B cell (primary cell): ENCODE data around the gene PLA2G2F. TPM values are rescaled to one million over a fixed set of nuclear protein-coding genes. Genes with fewer than 3 reads are reported as not detected.

Experiments used
- ATAC-seq: fragments of 200-7000 bp; cut with Tn5 transposase; one replicate; pipeline ENCODE4 v1.10.0; 2021; ENCODE audit warnings: low read depth, mild to moderate bottlenecking, moderate number of reproducible peaks, moderate library complexity
- CTCF ChIA-PET: fragments of 350-600 bp; sonication (Branson Sonifier 250); formaldehyde crosslinking; loops from one replicate; lab custom pipeline; 2021; ENCODE audit warnings: antibody characterized with exemption, inconsistent platforms; lab: Charles Lee
- POLR2A ChIA-PET: fragments of 350-600 bp; sonication (Branson Sonifier 250); formaldehyde crosslinking; loops from one replicate; lab custom pipeline; 2021; ENCODE audit warnings: antibody characterized with exemption; lab: Charles Lee
- DNase-seq: peaks from one replicate; pipeline ENCODE4 v3.0.0; 2013
- H2AFZ ChIP-seq: 2 replicates; pipeline ENCODE4 v1.6.1; 2012; ENCODE audit warnings: mild to moderate bottlenecking, low read depth, low read length; ENCODE audit not compliant: insufficient read depth, poor library complexity, severe bottlenecking
- H3K27ac ChIP-seq, 2 donors: 1 replicate in 1 of 2; 2 replicates in 1 of 2; pipeline ENCODE4 v1.5.1; 2012 to 2013; ENCODE audit warnings: low read length in 2 of 2, mild to moderate bottlenecking in 2 of 2, moderate library complexity in 1 of 2
- H3K27me3 ChIP-seq, 4 experiments: fragments of 200-600 bp in 1 of 4; sonication (generic) in 1 of 4; replicated peaks in 1 of 4; 1 replicate in 2 of 4; 2 replicates in 2 of 4; pipeline versions ENCODE4 v1.6.1 to v1.7.0; 2013 to 2016; ENCODE audit warnings: low read length in 3 of 4, mild to moderate bottlenecking in 2 of 4, mixed read lengths in 1 of 4, moderate library complexity in 1 of 4; ENCODE audit not compliant: insufficient read depth in 4 of 4, control insufficient read depth in 3 of 4; ENCODE audit errors: control extremely low read depth in 1 of 4
- H3K36me3 ChIP-seq, 2 experiments: replicated peaks in 1 of 2; 1 replicate in 1 of 2; 2 replicates in 1 of 2; pipeline versions ENCODE4 v1.6.1 to v1.7.1; 2013; ENCODE audit warnings: low read length in 1 of 2; ENCODE audit not compliant: insufficient read depth in 2 of 2, control insufficient read depth in 1 of 2; ENCODE audit errors: control extremely low read depth in 1 of 2, extremely low read depth in 1 of 2
- H3K4me1 ChIP-seq, 2 donors: fragments of 200-600 bp in 1 of 2; sonication (generic) in 1 of 2; 1 replicate in 1 of 2; 2 replicates in 1 of 2; pipeline versions ENCODE4 v1.5.1 to v1.6.1; 2013 to 2017; ENCODE audit warnings: low read length in 2 of 2; ENCODE audit not compliant: control insufficient read depth in 2 of 2, insufficient read depth in 2 of 2
- H3K4me2 ChIP-seq: replicated peaks from 2 replicates; pipeline ENCODE3; 2012; ENCODE audit warnings: mild to moderate bottlenecking, low read depth, low read length; ENCODE audit not compliant: poor library complexity, severe bottlenecking
- H3K4me3 ChIP-seq, 5 experiments: fragments of 200-600 bp in 1 of 5; sonication (generic) in 1 of 5; 1 replicate in 3 of 5; 2 replicates in 2 of 5; pipeline versions ENCODE4 v1.5.1 to v1.7.0; 2011 to 2016; ENCODE audit warnings: low read length in 4 of 5, mild to moderate bottlenecking in 4 of 5, low read depth in 2 of 5, control low read depth in 1 of 5, moderate library complexity in 1 of 5; ENCODE audit not compliant: insufficient read depth in 1 of 5; ENCODE audit errors: control extremely low read depth in 1 of 5, extremely low read depth in 1 of 5
- H3K79me2 ChIP-seq: fragments of 200-600 bp; sonication (generic); one replicate; pipeline ENCODE4 v1.6.0; 2016; ENCODE audit warnings: low read length; ENCODE audit not compliant: control insufficient read depth, insufficient read depth
- H3K9ac ChIP-seq: fragments of 200-600 bp; sonication (generic); 2 replicates; pipeline ENCODE4 v1.6.1; 2017; ENCODE audit warnings: mild to moderate bottlenecking, low read length, moderate library complexity
- H3K9me3 ChIP-seq, 3 donors: one replicate each; pipeline versions ENCODE4 v1.6.1 to v1.7.1; 2013; ENCODE audit warnings: low read length in 2 of 3; ENCODE audit not compliant: control insufficient read depth in 2 of 3, insufficient read depth in 1 of 3; ENCODE audit errors: control extremely low read depth in 1 of 3
- H4K20me1 ChIP-seq: 2 replicates; pipeline ENCODE4 v1.6.0; 2012; ENCODE audit warnings: mild to moderate bottlenecking, low read length; ENCODE audit not compliant: insufficient read depth, control insufficient read depth, poor library complexity, severe bottlenecking
- H3K27ac Mint-ChIP-seq: one replicate; pipeline ENCODE4 v1.8.0; 2021; ENCODE audit warnings: mixed read lengths
- H3K27me3 Mint-ChIP-seq: one replicate; pipeline ENCODE4 v1.8.0; 2021; ENCODE audit warnings: mixed read lengths
- H3K4me1 Mint-ChIP-seq: one replicate; pipeline ENCODE4 v1.8.0; 2021; ENCODE audit warnings: mixed read lengths
- H3K4me3 Mint-ChIP-seq: one replicate; pipeline ENCODE4 v1.8.0; 2021; ENCODE audit warnings: mixed read lengths
- H3K9me3 Mint-ChIP-seq: one replicate; pipeline ENCODE4 v1.8.0; 2022; ENCODE audit warnings: mixed read lengths; ENCODE audit not compliant: insufficient read depth
- EZH2 ChIP-seq: IDR thresholded peaks from 2 replicates; pipeline ENCODE4 v1.6.1; 2012; ENCODE audit warnings: borderline replicate concordance, low read depth, mild to moderate bottlenecking, moderate library complexity, low read length; ENCODE audit not compliant: insufficient read depth, poor library complexity, severe bottlenecking
- WGBS: methylation state at CpG from one replicate; pipeline ENCODE4 v1.1.5; 2013; ENCODE audit warnings: missing lambda C conversion rate; ENCODE audit not compliant: insufficient coverage; 5-methylcytosine and 5-hydroxymethylcytosine counted together
- intact Hi-C: fragments of 100-400 bp; cut with micrococcal nuclease; formaldehyde crosslinking; loops from one replicate; pipeline ENCODE4 v1.10.0; 2022
- polyA plus RNA-seq: library from polyadenylated mRNA; depleted of rRNA; stranded (reverse); fragments of >200 nt; gene quantifications from 2 replicates; pipeline ENCODE4 v1.2.3, GENCODE V29; 2012
- total RNA-seq, 2 donors: library from RNA; stranded (reverse); fragments of 120-200 nt in 1 of 2; gene quantifications; 1 replicate in 1 of 2; 2 replicates in 1 of 2; pipeline versions ENCODE4 v1.2.3 to v1.2.4, GENCODE V29; 2013 to 2022
- TF ChIP-seq, protein P1 (sequence below): fragments of 200-600 bp; IDR thresholded peaks from one replicate; pipeline ENCODE4 v1.8.0; 2022; ENCODE audit warnings: antibody characterized with exemption, mild to moderate bottlenecking

Gene PLA2G2F
- total and polyA plus RNA-seq, 2 donors (not counting 1 experiment from before 2014, with no cell fraction given), result not detected

DNA sequence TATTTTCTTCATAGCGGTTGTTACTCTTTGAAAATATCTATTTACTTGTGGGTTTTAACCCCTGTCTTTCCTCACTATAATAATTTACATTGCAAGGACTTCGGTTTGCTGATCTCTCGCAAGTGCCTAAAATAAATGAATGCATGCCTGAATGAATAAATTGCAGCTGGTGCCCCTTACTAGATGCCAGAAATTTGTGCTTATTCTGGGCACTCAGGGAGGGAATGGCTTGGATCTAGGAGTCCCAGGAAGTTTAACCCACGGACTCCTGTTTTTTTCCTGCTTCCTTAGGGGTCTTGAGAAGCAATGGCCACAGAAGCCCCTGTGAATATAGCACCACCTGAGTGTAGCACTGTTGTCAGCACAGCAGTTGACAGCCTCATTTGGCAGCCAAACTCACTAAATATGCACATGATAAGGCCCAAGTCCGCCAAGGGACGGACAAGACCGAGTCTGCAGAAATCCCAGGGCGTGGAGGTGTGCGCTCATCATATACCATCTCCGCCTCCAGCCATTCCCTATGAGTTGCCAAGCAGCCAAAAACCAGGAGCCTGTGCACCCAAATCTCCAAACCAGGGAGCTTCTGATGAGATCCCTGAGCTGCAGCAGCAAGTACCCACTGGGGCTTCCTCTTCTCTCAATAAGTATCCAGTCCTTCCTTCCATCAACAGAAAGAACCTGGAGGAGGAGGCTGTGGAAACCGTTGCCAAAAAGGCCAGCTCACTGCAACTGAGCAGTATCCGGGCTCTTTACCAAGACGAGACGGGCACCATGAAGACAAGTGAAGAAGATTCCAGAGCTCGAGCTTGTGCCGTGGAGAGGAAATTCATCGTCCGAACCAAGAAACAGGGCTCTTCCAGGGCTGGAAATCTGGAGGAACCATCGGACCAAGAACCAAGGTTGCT is 51.4 kb downstream of the PLA2G2F start:
- DNase-seq (no peak), ATAC-seq (no peak)
- Mint-ChIP-seq H3K4me3 (no peak overlapping the region), H3K27ac (no peak overlapping the region), H3K9me3 (no peaks in the 10 kb centered on the region), H3K4me1 (peaks cover 12% of the 10 kb centered on the region), H3K27me3 (peaks cover 47% of the 10 kb centered on the region)
- TF ChIP-seq, protein P1, sequence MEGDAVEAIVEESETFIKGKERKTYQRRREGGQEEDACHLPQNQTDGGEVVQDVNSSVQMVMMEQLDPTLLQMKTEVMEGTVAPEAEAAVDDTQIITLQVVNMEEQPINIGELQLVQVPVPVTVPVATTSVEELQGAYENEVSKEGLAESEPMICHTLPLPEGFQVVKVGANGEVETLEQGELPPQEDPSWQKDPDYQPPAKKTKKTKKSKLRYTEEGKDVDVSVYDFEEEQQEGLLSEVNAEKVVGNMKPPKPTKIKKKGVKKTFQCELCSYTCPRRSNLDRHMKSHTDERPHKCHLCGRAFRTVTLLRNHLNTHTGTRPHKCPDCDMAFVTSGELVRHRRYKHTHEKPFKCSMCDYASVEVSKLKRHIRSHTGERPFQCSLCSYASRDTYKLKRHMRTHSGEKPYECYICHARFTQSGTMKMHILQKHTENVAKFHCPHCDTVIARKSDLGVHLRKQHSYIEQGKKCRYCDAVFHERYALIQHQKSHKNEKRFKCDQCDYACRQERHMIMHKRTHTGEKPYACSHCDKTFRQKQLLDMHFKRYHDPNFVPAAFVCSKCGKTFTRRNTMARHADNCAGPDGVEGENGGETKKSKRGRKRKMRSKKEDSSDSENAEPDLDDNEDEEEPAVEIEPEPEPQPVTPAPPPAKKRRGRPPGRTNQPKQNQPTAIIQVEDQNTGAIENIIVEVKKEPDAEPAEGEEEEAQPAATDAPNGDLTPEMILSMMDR, result no peak
- no peak for TF ChIP-seq EZH2
- H3K4me1 ChIP-seq, result peaks cover 18 to 19% of the 10 kb centered on the region in 2 donors
- no peaks in the 10 kb centered on the region for H4K20me1 ChIP-seq
- intact Hi-C loops, result no loop called here
- H3K9me3 ChIP-seq, result no peaks in the 10 kb centered on the region
- H3K36me3 ChIP-seq, result no peaks in the 10 kb centered on the region
- ChIA-PET CTCF (interaction anchor here (1.0 to 1.6 kb wide), 3 partner anchors 10 to 213 kb away, joined by 3 to 5 read pairs (median 3); no protein-coding TSS in a partner anchor), POLR2A (no interaction called here)
- H2AFZ ChIP-seq, result no peak overlapping the region
- no peak overlapping the region for H3K9ac ChIP-seq
- H3K4me2 ChIP-seq, result no peak overlapping the region
- whole genome bisulfite sequencing, result 89% methylated on average over 16 of the region's 19 CpGs
- H3K27me3 ChIP-seq, result peaks cover 0 to 39% (median 14%) of the 10 kb centered on the region in 4 experiments
- no peak overlapping the region for H3K27ac ChIP-seq
- no peak overlapping the region for H3K4me3 ChIP-seq
- H3K79me2 ChIP-seq, result no peaks in the 10 kb centered on the region
